GM23248 (cell line): Measurements from ENCODE around the gene TMEM82.

Source experiments
- EZH2 ChIP-seq: fragments of 200-600 bp; sonication (generic); IDR thresholded peaks from 2 replicates; pipeline ENCODE4 v1.6.1; 2018; ENCODE audit warnings: antibody characterized with exemption, mild to moderate bottlenecking; ENCODE audit not compliant: insufficient read depth, poor library complexity, severe bottlenecking
- EZH2phosphoT487 ChIP-seq: fragments of 200-600 bp; sonication (generic); IDR thresholded peaks from 2 replicates; pipeline ENCODE4 v1.6.1; 2018; ENCODE audit warnings: antibody characterized with exemption, moderate library complexity, mild to moderate bottlenecking, low read depth; ENCODE audit not compliant: insufficient read depth

- TF ChIP-seq EZH2 (no peak), EZH2phosphoT487 (no peak)
Observed at GRCh38 chr1:15737324-15738319, 4.7 kb upstream of the TMEM82 start.
